Glomerular visceral epithelial cell (primary cell): ENCODE measurements around the gene LRP6.
"Not testable (repeated sequence)": the region's sequence is repeated elsewhere in the genome, so short reads cannot be mapped to it uniquely, and the experiment has no call there.

Source experiments
- DNase-seq: peaks from one replicate; pipeline ENCODE4 v3.0.0-alpha.2; 2016; ENCODE audit errors: extremely low spot score

The LRP6 gene

DNA sequence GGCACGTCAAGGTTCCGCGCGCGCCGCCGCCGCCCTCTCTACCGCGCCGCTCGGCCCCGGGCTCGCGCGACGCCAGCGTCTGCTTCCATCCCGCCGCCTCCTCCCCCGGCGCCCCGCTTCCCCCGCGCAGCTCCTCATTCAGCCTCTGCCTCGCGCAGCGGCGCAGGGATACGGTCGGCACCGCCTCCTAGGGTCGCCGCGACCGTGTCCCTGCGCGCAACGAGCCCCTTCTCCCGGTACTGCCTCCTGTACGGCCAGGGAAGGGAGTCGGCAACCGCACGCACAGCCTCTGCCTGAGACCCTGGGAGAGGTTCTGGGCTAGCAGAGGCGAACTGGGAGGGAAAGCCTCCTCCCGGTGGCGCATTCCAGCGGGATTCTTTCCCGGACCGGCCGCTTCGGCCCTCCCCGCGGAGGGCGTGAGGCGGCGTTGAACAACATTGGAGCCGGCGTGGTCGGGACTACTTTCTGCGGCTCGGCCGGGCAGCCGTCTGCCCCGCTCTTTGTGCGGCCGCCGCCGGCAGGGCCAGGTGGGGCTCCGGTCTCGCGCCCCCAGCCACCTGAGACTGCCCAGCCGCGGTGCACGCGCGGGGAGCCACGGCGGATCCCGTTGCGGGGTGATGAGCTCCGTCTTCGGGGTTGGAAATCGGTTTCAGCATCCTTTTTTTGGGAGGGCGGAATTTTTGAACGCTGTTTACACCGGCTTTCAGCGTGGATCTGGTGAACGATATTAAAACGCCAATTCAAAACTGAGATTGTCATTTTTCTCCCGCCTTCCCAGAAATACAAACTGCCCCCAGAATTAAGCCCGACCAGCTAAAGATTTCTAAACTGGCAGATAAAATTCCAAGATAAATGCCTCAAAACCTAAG, at the start of gene LRP6:
TSS of gene LRP6 (minus strand) at position 172 of the 869 bp plus-strand sequence. CDS start 309 bp downstream, outside the sequence.
- DNase-seq = peak; percentile 91

DNA sequence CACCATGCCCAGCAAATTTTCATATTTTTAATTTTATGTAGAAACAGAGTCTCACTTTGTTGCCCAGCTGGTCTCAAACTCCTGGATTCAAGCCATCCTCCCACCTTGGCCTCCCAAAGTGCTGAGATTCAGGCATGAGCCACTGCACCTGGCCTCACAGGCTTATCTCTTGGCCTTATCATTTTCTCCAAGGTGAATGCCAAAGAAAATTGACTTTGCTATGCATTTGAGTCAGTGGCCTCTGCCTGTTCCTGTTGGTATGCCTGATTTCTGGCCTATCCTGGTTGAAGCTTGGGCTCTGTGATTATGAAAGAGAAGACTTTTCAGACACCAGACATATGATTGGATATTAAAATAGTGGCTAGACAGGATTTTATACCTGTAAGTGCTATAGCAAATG, 49.0 kb upstream of the LRP6 start:
- no peak for DNase-seq

DNA sequence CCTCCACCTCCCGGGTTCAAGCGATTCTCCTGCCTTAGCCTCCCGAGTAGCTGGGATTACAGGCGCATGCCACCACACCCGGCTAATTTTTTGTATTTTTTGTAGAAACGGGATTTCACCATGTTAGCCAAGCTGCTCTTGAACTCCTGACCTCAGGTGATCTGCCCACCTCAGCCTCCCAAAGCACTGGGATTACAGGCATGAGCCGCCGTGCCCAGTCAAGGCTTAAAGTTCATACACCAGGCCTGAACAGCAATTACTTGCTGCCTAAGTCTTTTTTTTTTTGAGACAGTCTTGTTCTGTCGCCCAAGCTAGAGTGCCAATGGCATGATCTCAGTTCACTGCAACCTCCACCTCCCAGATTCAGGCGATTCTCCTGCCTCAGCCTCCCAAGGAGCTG, 43.9 kb upstream of the LRP6 start:
- not testable (repeated sequence) for DNase-seq

DNA sequence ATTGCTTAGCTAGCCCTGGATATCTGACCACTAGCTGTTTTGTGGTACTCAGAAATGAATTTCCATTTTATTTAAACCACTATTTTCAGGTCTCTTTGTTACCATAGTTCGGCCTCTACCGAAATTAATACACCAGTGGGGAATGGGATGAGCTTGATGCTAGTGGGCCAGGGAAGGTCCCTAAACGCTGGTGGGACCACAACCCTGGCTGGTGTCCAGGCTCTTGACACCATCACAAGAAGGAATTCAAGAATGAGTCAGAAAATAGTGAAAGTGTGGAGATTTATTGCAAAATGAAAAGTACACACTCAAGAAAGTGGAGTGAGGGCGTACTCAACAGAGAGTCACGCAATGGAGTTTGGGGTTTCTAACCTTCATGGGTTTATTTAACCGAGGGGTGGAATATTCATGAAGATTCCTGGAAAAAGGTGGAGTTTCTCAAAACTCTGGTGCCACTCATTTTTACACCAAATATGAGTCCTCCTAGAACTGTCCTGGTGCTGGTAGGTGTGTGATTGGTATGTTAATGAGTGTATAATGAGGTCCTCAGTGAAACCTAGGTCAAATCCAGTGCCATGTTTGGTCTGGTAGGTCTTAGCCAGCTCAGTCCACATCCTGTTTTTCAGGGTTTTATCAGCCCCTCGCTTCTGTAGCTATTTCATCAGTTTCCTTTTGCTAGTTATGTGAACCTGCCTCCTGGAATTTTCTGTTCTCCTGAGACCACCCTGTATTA, 38.9 kb upstream of the LRP6 start:
- DNase-seq = no peak

DNA sequence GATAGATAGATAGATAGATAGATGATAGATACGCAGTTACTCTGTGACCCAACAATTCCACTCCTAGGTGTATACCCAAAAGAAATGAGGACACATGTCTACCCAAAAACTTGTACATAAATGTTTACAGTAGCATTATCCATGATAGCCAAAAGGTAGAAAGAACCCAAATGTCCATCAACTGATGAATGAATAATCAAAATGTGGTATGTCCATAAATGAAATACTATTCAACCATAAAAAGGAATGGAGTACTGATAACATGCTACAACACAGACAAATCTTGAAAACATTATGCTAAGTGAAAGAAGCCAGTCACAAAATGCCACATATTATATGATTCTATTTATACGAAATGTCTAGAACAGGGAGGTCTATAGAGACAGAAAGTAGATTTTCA, 36.1 kb upstream of the LRP6 start:
- DNase-seq = no peak

DNA sequence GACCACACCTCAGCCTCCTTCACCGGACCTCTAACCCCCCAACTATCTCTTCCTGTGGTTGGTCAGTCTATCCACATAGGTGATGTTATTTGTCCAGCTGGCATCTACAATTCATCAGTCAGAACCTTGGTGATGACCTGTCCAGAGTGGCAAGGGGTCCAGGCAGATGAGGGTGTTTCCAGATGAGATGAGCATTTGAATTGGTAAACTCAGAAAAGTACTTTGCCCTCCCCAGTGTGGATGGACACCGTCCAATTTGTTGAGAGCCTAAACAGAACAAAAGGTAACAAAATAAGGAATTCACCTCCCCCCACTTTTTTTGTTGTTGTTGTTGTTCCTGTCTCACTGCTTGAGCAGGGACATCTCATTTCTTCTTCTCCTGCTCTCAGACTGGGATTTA, 34.3 kb upstream of the LRP6 start:
- DNase-seq = no peak

DNA sequence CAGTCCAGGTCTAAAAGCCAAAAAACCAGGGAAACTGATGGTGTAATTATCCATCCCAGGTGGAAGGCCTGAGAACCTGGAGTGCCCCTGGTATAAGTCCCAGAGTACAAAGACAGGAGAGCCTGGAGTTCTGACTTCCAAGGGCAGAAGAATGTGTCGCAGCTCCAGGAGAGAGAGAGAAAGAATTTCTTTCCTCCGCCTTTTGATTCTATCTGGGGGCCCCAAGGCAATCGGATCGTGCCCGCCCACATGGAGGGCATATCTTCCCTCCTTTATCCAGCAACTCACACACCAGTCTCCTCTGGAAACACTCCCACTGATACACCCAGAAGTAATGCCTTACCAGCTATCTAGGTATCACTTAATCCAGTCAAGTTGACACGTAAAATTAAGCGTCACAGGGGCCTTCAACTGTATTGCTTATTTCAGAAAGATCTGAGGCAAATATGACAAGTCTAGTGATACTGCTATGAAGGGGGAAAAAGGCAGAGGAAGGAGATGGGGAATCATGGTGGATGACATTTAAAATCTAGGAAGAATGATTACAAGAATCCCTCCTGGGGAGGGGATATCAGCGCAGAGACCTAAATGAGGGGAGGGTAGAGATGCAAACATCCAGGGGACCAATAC, 30.5 kb upstream of the LRP6 start:
- no peak for DNase-seq

DNA sequence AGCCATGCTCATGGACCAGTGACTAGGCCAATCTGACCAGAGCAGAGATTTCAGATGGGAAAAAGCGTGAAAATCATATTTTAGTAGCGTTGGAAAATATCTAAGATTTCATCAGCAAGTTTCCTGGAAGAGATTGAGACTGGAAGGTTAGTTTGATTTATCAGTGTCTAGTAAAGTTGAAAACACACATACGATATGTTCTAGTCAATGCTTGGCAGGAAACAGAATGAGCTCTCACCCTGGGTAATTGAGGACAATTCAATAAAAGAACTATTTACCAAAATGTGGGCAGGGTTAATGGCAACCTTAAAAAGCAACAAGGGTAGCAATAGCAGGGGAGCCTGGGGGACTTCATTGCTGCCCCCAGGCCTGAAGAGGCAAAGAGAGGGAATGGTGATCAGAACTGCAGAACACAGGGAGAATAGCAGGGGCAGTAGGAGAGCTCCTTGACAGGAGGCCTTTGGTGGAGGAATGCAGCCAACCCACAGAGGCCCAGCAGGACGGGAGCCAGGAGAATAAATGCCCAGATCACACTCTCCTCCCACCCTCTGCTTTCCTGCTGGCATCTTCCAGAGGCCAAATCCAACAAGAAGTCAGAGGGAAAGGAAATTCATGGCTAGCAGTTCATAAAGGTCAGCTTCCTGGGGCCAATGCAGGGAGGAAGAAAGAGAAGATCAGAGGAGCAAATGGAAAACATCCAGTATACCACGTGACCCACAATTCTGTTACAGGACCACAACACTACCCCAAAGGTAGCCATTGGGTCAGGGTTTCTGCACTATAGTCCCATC, 27.6 kb upstream of the LRP6 start:
- DNase-seq = no peak

DNA sequence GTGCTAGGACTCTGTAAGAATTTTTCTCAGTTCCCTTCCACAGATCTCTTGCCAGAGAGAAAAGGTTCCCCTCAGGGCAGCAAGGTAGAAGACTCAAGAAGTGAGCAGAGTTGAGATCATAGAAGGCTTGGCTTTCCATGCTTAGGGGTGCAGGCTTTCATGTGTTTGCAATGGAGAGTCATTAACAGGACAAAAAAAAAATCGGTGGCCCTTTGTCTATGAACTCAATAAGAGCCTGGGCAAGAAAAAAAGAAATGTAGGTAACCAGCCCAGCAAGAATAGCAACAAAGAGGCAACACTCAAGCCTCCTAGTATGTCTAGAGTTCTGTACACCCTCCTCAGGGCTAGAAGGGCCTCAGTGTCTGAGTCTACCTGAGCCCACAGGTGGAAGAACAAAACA, 23.4 kb upstream of the LRP6 start:
- DNase-seq = no peak

DNA sequence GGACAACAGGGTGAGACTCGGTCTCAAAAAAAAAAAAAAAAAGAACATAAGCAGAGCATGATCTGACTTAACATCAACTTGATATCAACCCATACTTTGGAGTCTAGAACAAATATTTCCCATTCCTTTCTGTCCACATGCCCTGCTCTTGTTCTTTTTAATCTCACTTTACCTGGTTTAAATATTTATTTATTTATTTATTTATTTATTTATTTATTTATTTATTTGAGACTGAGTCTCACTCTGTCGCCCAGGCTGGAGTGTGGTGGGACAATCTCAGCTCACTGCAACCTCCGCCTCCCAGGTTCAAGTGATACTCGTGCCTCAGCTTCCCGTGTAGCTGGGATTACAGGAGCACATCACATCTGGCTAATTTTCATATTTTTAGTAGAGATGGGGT, 19.6 kb upstream of the LRP6 start:
- DNase-seq = no peak

DNA sequence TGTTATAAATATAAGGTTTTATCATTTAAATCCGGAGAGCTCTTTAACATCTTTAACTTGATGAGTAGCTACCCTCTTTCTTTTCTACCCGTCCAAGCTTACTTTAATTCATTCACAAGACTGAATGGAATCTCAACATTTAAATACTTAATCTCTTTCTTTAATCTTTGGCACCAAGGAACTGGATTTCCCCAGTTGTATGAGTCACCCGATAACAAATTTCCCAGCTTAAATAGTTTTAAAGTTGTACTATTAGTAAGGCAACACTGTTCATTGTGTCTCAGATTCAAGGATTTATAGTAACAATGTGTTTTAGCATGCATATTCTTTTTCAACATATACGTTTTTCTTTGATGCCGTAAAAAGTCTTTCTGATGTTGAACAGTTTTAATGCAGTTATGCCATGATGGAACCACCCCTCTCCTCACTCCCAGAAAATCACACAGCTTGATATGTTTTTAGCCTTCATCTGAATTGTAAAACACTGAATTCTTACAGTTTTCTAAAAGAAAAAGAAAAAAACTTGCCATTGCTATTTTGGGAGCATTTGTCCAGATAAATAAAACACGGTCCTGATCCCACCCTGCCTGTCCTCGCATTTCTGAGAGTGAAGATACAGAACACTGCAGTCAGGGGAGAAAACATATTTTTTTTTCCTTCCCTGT, 16.0 kb upstream of the LRP6 start:
- peak; percentile 37 for DNase-seq

DNA sequence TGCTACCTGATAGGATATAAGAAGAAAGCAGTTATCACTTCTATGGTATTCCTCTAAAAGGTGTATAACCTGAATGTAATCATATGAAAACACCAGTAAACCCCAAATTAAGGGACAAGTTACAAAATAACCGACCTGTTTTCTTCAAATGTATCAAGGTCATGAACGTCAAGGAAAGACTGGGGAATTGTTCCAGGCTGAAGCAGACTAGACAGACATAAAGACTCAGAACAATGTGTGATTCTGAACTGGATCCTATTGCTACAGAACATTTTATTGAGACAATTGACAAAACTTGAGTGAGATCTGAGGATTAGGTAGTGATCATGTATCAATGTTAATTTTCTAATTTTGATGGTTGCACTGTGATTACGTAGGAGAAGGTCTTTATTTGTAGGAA, 15.4 kb upstream of the LRP6 start:
- DNase-seq = no peak

DNA sequence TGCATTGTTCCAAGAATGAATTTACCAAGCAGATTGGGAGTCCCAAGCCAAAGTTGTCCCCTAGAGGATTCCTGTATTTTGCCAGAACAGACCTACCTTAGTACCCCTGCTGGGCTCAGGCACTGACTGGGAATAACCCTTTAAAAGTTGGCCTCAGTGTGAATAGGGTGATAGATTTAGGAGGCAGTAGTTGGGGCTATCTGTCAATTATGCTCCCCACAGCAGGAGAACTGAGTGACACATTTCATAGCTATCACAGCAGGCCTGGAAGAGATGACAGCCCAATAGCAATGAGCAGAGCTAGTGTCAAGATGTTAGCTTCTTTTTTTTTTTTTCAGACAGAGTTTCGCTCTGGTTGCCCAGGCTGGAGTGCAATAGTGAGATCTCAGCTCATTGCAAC, 14.3 kb upstream of the LRP6 start:
- DNase-seq = no peak

DNA sequence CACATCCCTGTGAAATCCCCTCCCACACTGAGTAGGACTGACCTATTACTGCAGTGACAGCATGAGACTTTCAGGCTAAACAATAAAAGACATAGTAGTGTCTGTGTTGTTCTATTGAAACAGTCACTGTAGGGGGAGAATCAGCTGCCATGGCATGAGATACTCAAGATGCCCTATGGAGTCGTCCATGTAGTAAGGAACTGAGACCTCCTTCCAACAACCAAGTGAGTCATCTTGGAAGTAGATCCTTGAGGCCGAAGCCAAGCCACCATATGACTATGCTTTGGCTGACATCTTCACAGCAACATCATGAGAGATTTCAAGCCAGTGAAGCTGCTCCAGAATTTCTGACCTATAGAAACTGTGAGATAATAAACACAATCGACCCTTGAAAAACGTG, 12.1 kb upstream of the LRP6 start:
- DNase-seq = no peak

DNA sequence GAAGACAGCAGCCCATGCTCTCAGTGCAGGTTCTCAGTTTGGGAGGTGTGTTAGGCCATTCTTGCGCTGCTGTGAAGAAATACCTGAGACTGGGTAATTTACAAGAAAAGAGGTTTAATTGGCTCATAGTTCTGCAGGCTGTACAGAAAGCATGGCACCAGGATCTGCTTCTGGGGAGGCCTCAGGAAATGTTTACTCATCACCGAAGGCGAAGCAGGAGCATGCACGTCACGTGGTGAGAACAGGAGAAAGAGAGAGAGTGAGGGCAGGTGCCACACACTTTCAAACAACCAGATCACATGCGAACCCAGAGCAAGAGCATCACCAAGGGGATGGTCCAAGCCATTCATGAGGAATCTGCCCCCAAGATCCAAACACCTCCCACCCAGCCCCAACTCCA, 9.0 kb upstream of the LRP6 start:
- DNase-seq = no peak

DNA sequence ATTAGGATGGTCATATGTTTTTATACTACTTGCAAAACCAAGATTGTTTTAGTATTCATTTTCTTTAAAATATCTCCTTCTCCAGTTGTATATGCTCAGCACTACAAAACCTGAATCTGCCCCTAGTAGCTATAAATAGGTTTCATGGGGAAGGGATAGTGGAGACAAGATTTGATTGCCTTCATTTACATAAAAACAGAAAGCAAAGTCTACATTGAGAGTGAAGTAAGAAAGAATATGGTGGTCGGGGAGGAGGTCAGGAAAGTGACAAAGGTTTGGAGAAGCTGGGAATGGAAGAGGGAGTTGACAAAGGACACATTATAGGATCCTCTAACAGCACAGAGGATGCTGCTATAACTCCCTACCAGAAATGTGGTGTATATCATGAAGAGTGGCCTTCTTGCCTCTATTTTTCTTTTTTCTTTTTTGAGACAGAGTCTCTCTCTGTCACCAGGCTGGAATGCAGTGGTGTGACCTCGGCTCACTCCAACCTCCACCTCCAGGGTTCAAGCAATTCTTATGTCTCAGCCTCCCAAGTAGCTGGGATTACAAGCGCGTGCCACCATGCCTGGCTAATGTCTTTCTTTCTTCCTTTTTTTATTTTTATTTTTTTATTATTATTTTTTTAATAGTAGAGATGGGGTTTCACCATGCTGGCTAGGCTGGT, 6.6 kb upstream of the LRP6 start:
- DNase-seq = no peak

DNA sequence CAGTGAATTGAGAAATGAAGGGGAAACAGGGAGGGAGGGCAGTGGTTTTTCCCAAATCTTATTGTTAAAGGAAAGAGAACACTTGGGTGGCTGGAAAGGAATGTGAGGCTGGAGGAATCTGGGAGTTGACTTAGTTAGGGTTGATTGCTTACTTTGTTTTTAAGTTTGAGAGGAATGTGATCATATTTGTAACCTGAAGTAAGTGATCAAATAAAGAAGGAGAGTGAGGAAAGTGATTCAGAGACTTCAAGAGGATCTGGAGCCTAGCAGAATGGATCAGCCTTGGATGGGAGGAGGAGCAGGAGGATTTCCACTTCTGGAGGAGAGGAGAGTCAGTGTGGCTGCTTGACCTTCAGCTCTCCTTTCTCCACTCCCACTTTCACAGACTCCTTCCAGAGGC, 6.0 kb upstream of the LRP6 start:
- DNase-seq = no peak

DNA sequence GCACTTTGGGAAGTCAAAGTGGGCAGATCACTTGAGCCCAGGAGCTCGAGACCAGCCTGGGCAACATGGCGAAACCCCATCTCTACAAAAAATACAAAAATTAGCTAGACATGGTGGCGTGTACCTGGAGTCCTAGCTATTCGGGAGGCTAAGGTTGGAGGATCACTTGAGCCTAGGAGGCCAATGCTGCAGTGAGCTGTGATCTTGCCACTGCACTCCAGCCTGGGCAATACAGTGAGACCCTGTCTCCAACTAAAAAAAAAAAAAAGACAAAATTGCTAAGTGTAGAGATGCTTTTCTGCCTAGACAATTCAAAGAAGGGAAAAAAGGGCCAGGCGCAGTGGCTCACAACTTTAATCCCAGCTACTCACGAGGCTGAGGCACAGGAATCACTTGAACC, 3.4 kb upstream of the LRP6 start:
- DNase-seq = no peak

DNA sequence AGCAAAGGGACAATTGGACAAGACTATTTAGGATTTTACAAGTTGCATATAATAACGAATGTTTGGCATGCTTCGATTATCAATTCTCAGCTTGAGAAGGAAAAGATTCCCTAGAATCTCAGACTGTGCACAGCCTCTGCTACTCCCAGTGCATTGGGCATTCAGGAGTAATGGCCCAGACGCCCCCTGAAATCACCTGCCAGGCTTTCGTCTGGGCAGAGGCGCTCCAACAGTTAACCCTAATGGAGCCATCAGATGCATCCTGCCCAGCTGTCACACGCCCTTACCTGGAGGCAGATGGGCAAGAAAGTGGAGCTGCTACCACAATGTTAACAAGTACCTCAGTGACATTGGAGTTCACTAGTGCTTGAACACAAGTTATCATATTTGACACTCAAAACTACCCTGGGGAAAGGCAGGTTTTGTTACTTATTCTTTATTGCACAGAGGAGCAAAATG, 927 bp upstream of the LRP6 start:
- DNase-seq = no peak

DNA sequence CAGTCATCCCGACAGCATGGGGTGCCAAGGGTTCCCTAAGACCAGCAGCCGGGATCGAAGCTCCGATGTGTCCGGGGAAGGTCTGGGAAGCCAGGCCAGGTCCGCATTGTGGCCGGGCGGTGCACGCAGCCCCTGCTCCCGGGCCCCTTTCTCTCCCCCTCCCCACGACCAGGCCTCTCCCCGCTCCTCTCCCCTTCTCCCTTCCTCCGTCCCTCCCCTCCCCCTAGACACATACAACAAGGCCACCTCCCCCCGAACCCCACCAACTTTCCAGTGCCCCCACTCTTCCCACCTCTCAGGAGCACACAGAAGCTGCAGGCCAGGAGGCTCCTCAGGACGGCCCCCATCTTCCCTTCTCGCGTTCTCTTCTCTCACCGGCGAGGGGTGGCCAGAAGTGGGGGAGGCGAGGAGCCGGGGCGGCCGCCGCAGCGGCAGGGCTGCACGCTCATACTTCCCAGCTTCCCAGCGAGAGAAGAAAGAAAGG, 413 bp downstream of the LRP6 start:
- DNase-seq = peak; percentile 9
